Fibroblast of villous mesenchyme (primary cell): ENCODE data around the gene GRN. TPM values are rescaled to one million over a fixed set of nuclear protein-coding genes. Genes with fewer than 3 reads are reported as not detected.
"Not testable (repeated sequence)": the region's sequence is repeated elsewhere in the genome, so short reads cannot be mapped to it uniquely, and the experiment has no call there.

ENCODE experiments used
- DNase-seq: peaks from one replicate; pipeline ENCODE4 v3.0.0-alpha.2; 2010; ENCODE audit warnings: low read depth
- H3K4me3 ChIP-seq: 2 replicates; pipeline ENCODE4 v1.5.1; 2011; ENCODE audit warnings: low read depth, mild to moderate bottlenecking, low read length
- CTCF ChIP-seq: IDR thresholded peaks from 2 replicates; pipeline ENCODE4 v1.5.1; 2012; ENCODE audit warnings: low read depth, mild to moderate bottlenecking, low read length; ENCODE audit not compliant: insufficient read depth
- total RNA-seq: library from RNA; depleted of rRNA; stranded (reverse); fragments of >200 nt; gene quantifications from 2 replicates; pipeline ENCODE4 v1.2.3, GENCODE V29; 2012

Gene GRN
- total RNA-seq, 1 donor, result 165 TPM

GRCh38 chr17:44335564-44335963 is 9.5 kb upstream of the GRN start:
- no peak for TF ChIP-seq CTCF
- no peak overlapping the region for H3K4me3 ChIP-seq
- no peak for DNase-seq

GRCh38 chr17:44335968-44336367 is 9.1 kb upstream of the GRN start:
- DNase-seq, result no peak
- H3K4me3 ChIP-seq, result no peak overlapping the region
- no peak for TF ChIP-seq CTCF

GRCh38 chr17:44338702-44339101 is 6.4 kb upstream of the GRN start:
- DNase-seq, result no peak
- no peak for TF ChIP-seq CTCF
- H3K4me3 ChIP-seq, result no peak overlapping the region

- H3K4me3 ChIP-seq, DNase-seq: not testable (repeated sequence)
Observed at GRCh38 chr17:44340553-44340952, 4.5 kb upstream of the GRN start.

- DNase-seq, result no peak
Observed at GRCh38 chr17:44343510-44344209, 1.4 kb upstream of the GRN start.

GRCh38 chr17:44345454-44346026 is 438 bp downstream of the GRN start:
- peak overlapping the region; percentile 96 for H3K4me3 ChIP-seq
- DNase-seq, result peak; percentile 63
- peak; percentile 52 for TF ChIP-seq CTCF

More at GRCh38 chr17:44343510-44344209, 1.4 kb upstream of the GRN start:
- TF ChIP-seq CTCF, result no peak
- H3K4me3 ChIP-seq, result no peak overlapping the region

- no peak for TF ChIP-seq CTCF
- peak overlapping the region; percentile 96 for H3K4me3 ChIP-seq
- DNase-seq, result no peak
Observed at GRCh38 chr17:44346064-44346844, 1.2 kb downstream of the GRN start.

GRCh38 chr17:44347206-44348055 is 2.3 kb downstream of the GRN start:
- H3K4me3 ChIP-seq, result not testable (repeated sequence)

More at GRCh38 chr17:44347206-44348055, 2.3 kb downstream of the GRN start:
- not testable (repeated sequence) for DNase-seq
